GM12872 (cell line): Measurements from ENCODE around the gene PODN.

Experiments used
- CTCF ChIP-seq: IDR thresholded peaks from 3 replicates; pipeline ENCODE4 v1.5.1; 2011; ENCODE audit warnings: low read depth, mild to moderate bottlenecking, low read length, moderate library complexity; ENCODE audit not compliant: insufficient read depth

Gene PODN

GRCh38 chr1:53070621-53071020 lies 8.6 kb downstream of the PODN start:
- TF ChIP-seq CTCF: no peak

GRCh38 chr1:53071167-53071865 lies 9.3 kb downstream of the PODN start:
- TF ChIP-seq CTCF: no peak

- TF ChIP-seq CTCF: no peak
Observed at GRCh38 chr1:53071915-53072314, 9.9 kb downstream of the PODN start.

- no peak for TF ChIP-seq CTCF
Observed at GRCh38 chr1:53073287-53073686, 11.3 kb downstream of the PODN start.

- no peak for TF ChIP-seq CTCF
Observed at GRCh38 chr1:53073868-53074311, 11.9 kb downstream of the PODN start.

GRCh38 chr1:53074313-53075154 lies 12.5 kb downstream of the PODN start:
- TF ChIP-seq CTCF: no peak

- no peak for TF ChIP-seq CTCF
Observed at GRCh38 chr1:53075206-53075605, 13.2 kb downstream of the PODN start.
